PC-3 (cell line): ENCODE results near the gene MAN2A2. TPM values are rescaled to one million over a fixed set of nuclear protein-coding genes. Genes with fewer than 3 reads are reported as not detected.

Source experiments
- ATAC-seq: fragments of 200-7000 bp; cut with Tn5 transposase; 2 replicates; pipeline ENCODE4 v1.9.1; 2020; ENCODE audit warnings: mild to moderate bottlenecking, moderate library complexity
- BruUV-seq: library from RNA; stranded (reverse); fragments of 400-500 nt; replicated peaks from 2 replicates; lab custom pipeline; 2021; lab: Mats Ljungman, UMichigan
- CTCF ChIA-PET: fragments of 300-600 bp; sonication (Branson Sonifier 250); formaldehyde crosslinking; loops from one replicate; lab custom pipeline; 2022; ENCODE audit warnings: antibody characterized with exemption; lab: Charles Lee
- POLR2A ChIA-PET: fragments of 300-600 bp; sonication (Branson Sonifier 250); formaldehyde crosslinking; loops from one replicate; lab custom pipeline; 2022; ENCODE audit warnings: antibody characterized with exemption; ENCODE audit not compliant: unreplicated experiment; lab: Charles Lee
- DNase-seq: peaks from one replicate; pipeline ENCODE4 v3.0.0-alpha.2; 2015
- H2AFZ ChIP-seq: fragments of 300-600 bp; sonication (generic); 2 replicates; pipeline ENCODE4 v1.6.0; 2016; ENCODE audit warnings: antibody characterized with exemption, low read length
- H3F3A ChIP-seq: fragments of 300-600 bp; sonication (generic); one replicate; pipeline ENCODE4 v1.6.0; 2017; ENCODE audit warnings: antibody characterized with exemption, low read length, control low read depth, mild to moderate bottlenecking; ENCODE audit not compliant: unreplicated experiment
- H3K27ac ChIP-seq: fragments of 300-600 bp; sonication (generic); 2 replicates; pipeline ENCODE4 v1.5.1; 2016; ENCODE audit warnings: mild to moderate bottlenecking, low read length
- H3K27me3 ChIP-seq: fragments of 300-600 bp; sonication (generic); 2 replicates; pipeline ENCODE4 v1.6.1; 2016; ENCODE audit warnings: low read length, mixed read lengths
- H3K36me3 ChIP-seq: fragments of 300-600 bp; sonication (generic); 2 replicates; pipeline ENCODE4 v1.6.1; 2016; ENCODE audit warnings: low read depth, mixed run types, low read length, mixed read lengths
- H3K4me1 ChIP-seq: fragments of 300-600 bp; sonication (generic); 2 replicates; pipeline ENCODE4 v1.5.1; 2016; ENCODE audit warnings: low read length; ENCODE audit not compliant: insufficient read depth
- H3K4me2 ChIP-seq: fragments of 300-600 bp; sonication (generic); 2 replicates; pipeline ENCODE4 v1.6.0; 2016; ENCODE audit warnings: low read length
- H3K4me3 ChIP-seq: fragments of 300-600 bp; sonication (generic); 2 replicates; pipeline ENCODE4 v1.5.1; 2016; ENCODE audit warnings: mild to moderate bottlenecking, low read length, mixed read lengths
- H3K79me2 ChIP-seq: fragments of 300-600 bp; sonication (generic); 2 replicates; pipeline ENCODE4 v1.6.1; 2017; ENCODE audit warnings: low read length, mixed read lengths
- H3K9ac ChIP-seq: fragments of 300-600 bp; sonication (generic); 2 replicates; pipeline ENCODE4 v1.6.0; 2016; ENCODE audit warnings: mild to moderate bottlenecking, low read length
- H3K9me2 ChIP-seq: fragments of 300-600 bp; sonication (generic); replicated peaks from 2 replicates; pipeline ENCODE4 v1.6.1; 2016; ENCODE audit warnings: mixed run types, low read length, mixed read lengths
- H3K9me3 ChIP-seq: fragments of 300-600 bp; sonication (generic); 2 replicates; pipeline ENCODE4 v1.6.1; 2016; ENCODE audit warnings: low read length, mixed read lengths
- H4K20me1 ChIP-seq: fragments of 300-600 bp; sonication (generic); 2 replicates; pipeline ENCODE4 v1.6.1; 2016; ENCODE audit warnings: low read length, mixed read lengths
- EZH2 ChIP-seq: fragments of 300-600 bp; sonication (generic); IDR thresholded peaks from one replicate; pipeline ENCODE4 v1.6.1; 2017; ENCODE audit warnings: antibody characterized with exemption, mild to moderate bottlenecking, low read length; ENCODE audit not compliant: unreplicated experiment
- EZH2phosphoT487 ChIP-seq: fragments of 300-600 bp; sonication (generic); IDR thresholded peaks from 2 replicates; pipeline ENCODE4 v1.6.1; 2018; ENCODE audit warnings: mild to moderate bottlenecking, antibody characterized with exemption, low read length, borderline replicate concordance
- intact Hi-C: fragments of 100-400 bp; cut with micrococcal nuclease; formaldehyde crosslinking; loops from 2 replicates; pipeline ENCODE4 v1.9.0; 2023
- total RNA-seq: library from RNA; depleted of rRNA; stranded (reverse); fragments of >200 nt; gene quantifications from 2 replicates; pipeline ENCODE4 v1.2.3, GENCODE V29; 2014
- TF ChIP-seq, protein P1 (sequence below): fragments of 300-600 bp; sonication (generic); conservative IDR thresholded peaks from 2 replicates; pipeline ENCODE4 v1.5.1; 2017; ENCODE audit warnings: antibody characterized with exemption, low read depth, mild to moderate bottlenecking, low read length

MAN2A2 gene
- total RNA-seq, 1 experiment from 2014 or later, result 19.8 TPM

DNA sequence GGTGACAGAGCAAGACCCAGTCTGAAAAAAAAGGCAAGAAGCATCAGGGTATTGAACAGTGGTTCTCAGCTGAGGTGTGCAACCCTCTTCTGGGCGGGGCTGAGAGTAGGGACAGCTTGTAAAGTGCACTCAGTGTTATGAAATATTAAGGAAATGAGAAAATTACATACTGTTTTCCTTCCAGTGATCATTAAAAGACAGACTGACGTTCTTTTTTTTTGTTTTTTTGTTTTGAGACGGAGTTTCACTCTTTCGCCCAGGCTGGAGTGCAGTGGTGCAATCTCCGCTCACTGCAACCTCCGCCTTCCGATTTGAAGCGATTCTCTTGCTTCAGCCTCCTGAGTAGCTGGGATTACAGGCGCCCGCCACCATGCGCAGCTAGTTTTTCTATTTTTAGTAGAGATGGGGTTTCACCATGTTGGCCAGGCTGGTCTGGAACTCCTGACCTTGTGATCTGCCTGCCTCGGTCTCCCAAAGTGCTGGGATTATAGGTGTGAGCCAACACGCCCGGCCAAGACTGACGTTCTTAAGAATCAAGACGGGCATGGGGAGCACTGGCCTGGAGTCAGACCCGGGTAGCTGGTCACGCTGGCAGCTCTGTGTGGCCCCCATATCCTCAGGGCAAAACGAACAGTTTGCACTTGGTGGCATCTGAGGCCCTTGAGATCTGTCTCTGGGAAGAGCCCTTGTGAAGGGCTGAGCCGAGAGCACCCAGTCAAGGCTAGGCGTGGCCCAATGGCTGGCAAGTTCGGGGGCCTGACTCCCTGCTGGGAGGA is 11.4 kb downstream of the MAN2A2 start:
- no peak overlapping the region for H2AFZ ChIP-seq
- no peak for DNase-seq
- CTCF ChIA-PET, result interaction anchor here (0.8 kb wide), 1 partner anchor 12 kb away, joined by 4 read pairs; the partner anchor contains the start of gene MAN2A2

DNA sequence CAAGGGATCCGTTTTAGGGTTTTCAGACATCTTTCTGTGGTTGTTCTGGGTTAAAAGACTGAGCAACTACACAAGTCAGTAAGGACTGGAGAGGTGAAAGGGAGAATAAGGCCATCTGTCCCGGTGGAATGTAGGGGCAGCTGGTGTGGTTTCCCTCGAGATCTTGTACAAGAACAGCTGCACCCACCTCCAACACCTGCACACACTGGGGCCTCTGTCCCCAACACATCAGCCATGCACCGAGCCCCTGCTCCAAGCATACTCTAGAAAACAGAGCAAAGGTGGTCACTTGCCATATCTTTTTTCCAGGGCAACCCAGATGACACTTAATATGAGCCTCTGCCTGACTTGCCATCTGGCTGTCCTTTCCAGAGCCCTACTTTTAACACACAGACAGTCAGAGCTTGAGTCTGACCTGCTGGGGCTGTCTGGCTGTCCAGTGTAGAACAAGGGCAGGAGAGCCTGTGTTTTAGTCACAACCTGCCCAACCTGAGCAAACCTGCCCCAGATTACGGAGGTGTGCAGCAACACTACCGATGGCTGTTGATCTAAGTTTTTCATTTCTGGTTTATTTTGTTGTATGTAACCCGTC is 12.2 kb downstream of the MAN2A2 start:
- Histone ChIP-seq H3K36me3 (no peaks in the 10 kb centered on the region; the same call in 1 of the 2 replicates), H3K9ac (no peak overlapping the region), H3K4me3 (no peak overlapping the region), H3K79me2 (no peaks in the 10 kb centered on the region), H3K4me1 (no peaks in the 10 kb centered on the region), H4K20me1 (no peaks in the 10 kb centered on the region), H3K4me2 (no peak overlapping the region), H3K9me3 (no peaks in the 10 kb centered on the region), H3K27me3 (no peaks in the 10 kb centered on the region), H3F3A (no peaks in the 10 kb centered on the region), H3K9me2 (no peaks in the 10 kb centered on the region), H3K27ac (no peak overlapping the region), H2AFZ (no peak overlapping the region)
- POLR2A ChIA-PET, result no interaction called here
- intact Hi-C loops, result no loop called here
- TF ChIP-seq EZH2phosphoT487 (no peak), EZH2 (no peak)
- TF ChIP-seq, protein P1, sequence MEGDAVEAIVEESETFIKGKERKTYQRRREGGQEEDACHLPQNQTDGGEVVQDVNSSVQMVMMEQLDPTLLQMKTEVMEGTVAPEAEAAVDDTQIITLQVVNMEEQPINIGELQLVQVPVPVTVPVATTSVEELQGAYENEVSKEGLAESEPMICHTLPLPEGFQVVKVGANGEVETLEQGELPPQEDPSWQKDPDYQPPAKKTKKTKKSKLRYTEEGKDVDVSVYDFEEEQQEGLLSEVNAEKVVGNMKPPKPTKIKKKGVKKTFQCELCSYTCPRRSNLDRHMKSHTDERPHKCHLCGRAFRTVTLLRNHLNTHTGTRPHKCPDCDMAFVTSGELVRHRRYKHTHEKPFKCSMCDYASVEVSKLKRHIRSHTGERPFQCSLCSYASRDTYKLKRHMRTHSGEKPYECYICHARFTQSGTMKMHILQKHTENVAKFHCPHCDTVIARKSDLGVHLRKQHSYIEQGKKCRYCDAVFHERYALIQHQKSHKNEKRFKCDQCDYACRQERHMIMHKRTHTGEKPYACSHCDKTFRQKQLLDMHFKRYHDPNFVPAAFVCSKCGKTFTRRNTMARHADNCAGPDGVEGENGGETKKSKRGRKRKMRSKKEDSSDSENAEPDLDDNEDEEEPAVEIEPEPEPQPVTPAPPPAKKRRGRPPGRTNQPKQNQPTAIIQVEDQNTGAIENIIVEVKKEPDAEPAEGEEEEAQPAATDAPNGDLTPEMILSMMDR, result no peak
- CTCF ChIA-PET, result no interaction called here
- ATAC-seq, result no peak
- BruUV-seq, result no TSS peak
- DNase-seq, result no peak

More for the DNA sequence above, 11.4 kb downstream of the MAN2A2 start:
- no TSS peak for BruUV-seq
- Histone ChIP-seq H3K27ac (no peak overlapping the region), H3K4me2 (no peak overlapping the region), H3K27me3 (no peaks in the 10 kb centered on the region), H4K20me1 (no peaks in the 10 kb centered on the region), H3K9me3 (no peaks in the 10 kb centered on the region), H3K79me2 (no peaks in the 10 kb centered on the region), H3K4me1 (no peaks in the 10 kb centered on the region), H3K36me3 (no peaks in the 10 kb centered on the region; the same call in 1 of the 2 replicates), H3F3A (no peaks in the 10 kb centered on the region), H3K9ac (no peak overlapping the region), H3K4me3 (no peak overlapping the region), H3K9me2 (no peaks in the 10 kb centered on the region)
- no peak for ATAC-seq
- no peak for TF ChIP-seq EZH2phosphoT487
- no peak for TF ChIP-seq EZH2
- TF ChIP-seq, protein P1, result no peak
- intact Hi-C loops, result no loop called here
- POLR2A ChIA-PET, result no interaction called here
